HEK293T (cell line): ENCODE data around the gene OXCT1.

Experiments used
- CTCF ChIA-PET: fragments of 350-600 bp; formaldehyde crosslinking; extraction: SDS; loops from one replicate; lab custom pipeline; 2021; ENCODE audit warnings: antibody characterized with exemption, inconsistent platforms; lab: Yijun Ruan, JAX
- POLR2A ChIA-PET: fragments of 350-600 bp; formaldehyde crosslinking; extraction: SDS; loops from one replicate; lab custom pipeline; 2020; ENCODE audit warnings: antibody characterized with exemption, inconsistent platforms; lab: Yijun Ruan, JAX
- DNase-seq: peaks from one replicate; pipeline ENCODE4 v3.0.0; 2012; ENCODE audit warnings: mixed read lengths; ENCODE audit errors: extremely low spot score
- ARNT ChIP-seq: fragments of 450-650 bp; IDR thresholded peaks from 2 replicates; pipeline ENCODE4 v1.6.1; 2017; ENCODE audit warnings: mild to moderate bottlenecking
- BHLHE40 ChIP-seq: fragments of 450-650 bp; IDR thresholded peaks from 2 replicates; pipeline ENCODE4 v1.6.1; 2016; ENCODE audit warnings: mild to moderate bottlenecking, moderate library complexity, borderline replicate concordance
- CTBP1 ChIP-seq: fragments of 450-650 bp; IDR thresholded peaks from 2 replicates; pipeline ENCODE4 v1.6.1; 2016; ENCODE audit warnings: borderline replicate concordance
- ELF4 ChIP-seq: fragments of 450-650 bp; IDR thresholded peaks from 2 replicates; pipeline ENCODE4 v1.6.1; 2017; ENCODE audit warnings: antibody characterized with exemption
- FOXA1 ChIP-seq: fragments of 450-650 bp; IDR thresholded peaks from 2 replicates; pipeline ENCODE4 v1.6.1; 2016; ENCODE audit warnings: mild to moderate bottlenecking
- FOXK2 ChIP-seq: fragments of 450-650 bp; IDR thresholded peaks from 2 replicates; pipeline ENCODE4 v1.6.1; 2016; ENCODE audit warnings: mild to moderate bottlenecking
- FOXM1 ChIP-seq: fragments of 450-650 bp; IDR thresholded peaks from 2 replicates; pipeline ENCODE4 v1.6.1; 2017; ENCODE audit warnings: mild to moderate bottlenecking, borderline replicate concordance
- HDGF ChIP-seq: fragments of 450-650 bp; IDR thresholded peaks from 2 replicates; pipeline ENCODE4 v1.6.1; 2017; ENCODE audit warnings: antibody characterized with exemption, borderline replicate concordance
- L3MBTL2 ChIP-seq: fragments of 450-650 bp; conservative IDR thresholded peaks from 2 replicates; pipeline ENCODE4 v1.6.1; 2016; ENCODE audit warnings: mild to moderate bottlenecking
- LEF1 ChIP-seq: fragments of 450-650 bp; IDR thresholded peaks from 2 replicates; pipeline ENCODE4 v1.6.1; 2017; ENCODE audit warnings: mild to moderate bottlenecking, borderline replicate concordance
- NFRKB ChIP-seq: fragments of 450-650 bp; IDR thresholded peaks from 2 replicates; pipeline ENCODE4 v1.6.1; 2016; ENCODE audit warnings: mild to moderate bottlenecking, moderate library complexity
- PKNOX1 ChIP-seq: fragments of 450-650 bp; IDR thresholded peaks from 2 replicates; pipeline ENCODE4 v1.6.1; 2016
- SP1 ChIP-seq: fragments of 450-650 bp; IDR thresholded peaks from 2 replicates; pipeline ENCODE4 v1.6.1; 2017
- SUZ12 ChIP-seq: fragments of 450-650 bp; IDR thresholded peaks from 2 replicates; pipeline ENCODE4 v1.6.1; 2016; ENCODE audit warnings: mild to moderate bottlenecking
- TARDBP ChIP-seq: fragments of 450-650 bp; IDR thresholded peaks from 2 replicates; pipeline ENCODE4 v1.6.1; 2016
- ZNF384 ChIP-seq: fragments of 450-650 bp; IDR thresholded peaks from 2 replicates; pipeline ENCODE4 v1.6.1; 2016

The OXCT1 gene

GRCh38 chr5:41831155-41831554 lies 39.1 kb downstream of the OXCT1 start:
- no peak for DNase-seq

GRCh38 chr5:41827792-41828191 lies 42.4 kb downstream of the OXCT1 start:
- ChIA-PET CTCF (no interaction called here), POLR2A (no interaction called here)
- no peak for TF ChIP-seq PKNOX1
- no peak for TF ChIP-seq ZNF384
- TF ChIP-seq FOXM1, result no peak
- no peak for TF ChIP-seq L3MBTL2
- TF ChIP-seq SUZ12, result no peak
- no peak for TF ChIP-seq FOXK2
- DNase-seq, result no peak

More at GRCh38 chr5:41831155-41831554, 39.1 kb downstream of the OXCT1 start:
- TF ChIP-seq ARNT (no peak), BHLHE40 (no peak), HDGF (no peak), ELF4 (no peak), L3MBTL2 (no peak), FOXK2 (no peak), SUZ12 (no peak), LEF1 (no peak), FOXA1 (no peak), ZNF384 (no peak), TARDBP (no peak), CTBP1 (no peak)
- POLR2A ChIA-PET, result no interaction called here
- CTCF ChIA-PET, result no interaction called here

GRCh38 chr5:41822036-41822435 lies 48.2 kb downstream of the OXCT1 start:
- POLR2A ChIA-PET, result no interaction called here
- no peak for DNase-seq
- TF ChIP-seq FOXM1 (no peak), FOXK2 (no peak), HDGF (no peak), SUZ12 (no peak), PKNOX1 (no peak), SP1 (no peak), ELF4 (no peak), L3MBTL2 (no peak), BHLHE40 (no peak), CTBP1 (no peak), TARDBP (no peak), LEF1 (no peak), ARNT (no peak), ZNF384 (no peak), FOXA1 (no peak), NFRKB (no peak)
- CTCF ChIA-PET, result no interaction called here

GRCh38 chr5:41821051-41821450 lies 49.2 kb downstream of the OXCT1 start:
- TF ChIP-seq LEF1 (no peak), NFRKB (no peak), HDGF (no peak), BHLHE40 (no peak), L3MBTL2 (no peak), TARDBP (no peak), CTBP1 (no peak), SUZ12 (no peak), SP1 (no peak), ARNT (no peak), FOXM1 (no peak)
- no peak for DNase-seq
- ChIA-PET POLR2A (no interaction called here), CTCF (no interaction called here)

- TF ChIP-seq FOXM1 (no peak), ZNF384 (no peak), SP1 (no peak), LEF1 (no peak), FOXK2 (no peak), FOXA1 (no peak), ELF4 (no peak), L3MBTL2 (no peak), TARDBP (no peak), NFRKB (no peak), CTBP1 (no peak), PKNOX1 (no peak), HDGF (no peak), ARNT (no peak), SUZ12 (no peak), BHLHE40 (no peak)
- ChIA-PET CTCF (no interaction called here), POLR2A (no interaction called here)
- DNase-seq, result no peak
These were observed 50.1 kb downstream of the OXCT1 start for GRCh38 chr5:41820150-41820549.

- ChIA-PET CTCF (no interaction called here), POLR2A (no interaction called here)
- TF ChIP-seq L3MBTL2 (no peak), FOXK2 (no peak), FOXA1 (no peak), ELF4 (no peak), PKNOX1 (no peak), ZNF384 (no peak), BHLHE40 (no peak), FOXM1 (no peak), SUZ12 (no peak), NFRKB (no peak)
- no peak for DNase-seq
These were observed 52.5 kb downstream of the OXCT1 start for GRCh38 chr5:41817625-41818301.
